Right ventricle myocardium superior (tissue), 1 donor: ENCODE data around the gene ACTL9. TPM values are rescaled to one million over a fixed set of nuclear protein-coding genes. Genes with fewer than 3 reads are reported as not detected.

Source experiments
- ATAC-seq: fragments of 200-7000 bp; cut with Tn5 transposase; one replicate; pipeline ENCODE4 v1.9.1; 2020; ENCODE audit warnings: mild to moderate bottlenecking; ENCODE audit not compliant: poor library complexity
- DNase-seq: peaks from one replicate; pipeline ENCODE4 v3.0.0-alpha.2; 2020
- intact Hi-C: fragments of 100-400 bp; cut with DNase I; formaldehyde crosslinking; loops from one replicate; pipeline ENCODE4 v1.11.2; 2022
- total RNA-seq: library from RNA; stranded (reverse); fragmentation: NEBNext Ultra II Directional; extraction: Animal tissue kit (Norgen Biotek cat#: 25700); gene quantifications from one replicate; pipeline ENCODE4 v1.2.1, GENCODE V29; 2021
- donor health status: DM: no; HTN: yes; CAD: no; lungs with severe emphysema.

Gene ACTL9
- total RNA-seq, 1 donor from 2014 or later: not detected

DNA sequence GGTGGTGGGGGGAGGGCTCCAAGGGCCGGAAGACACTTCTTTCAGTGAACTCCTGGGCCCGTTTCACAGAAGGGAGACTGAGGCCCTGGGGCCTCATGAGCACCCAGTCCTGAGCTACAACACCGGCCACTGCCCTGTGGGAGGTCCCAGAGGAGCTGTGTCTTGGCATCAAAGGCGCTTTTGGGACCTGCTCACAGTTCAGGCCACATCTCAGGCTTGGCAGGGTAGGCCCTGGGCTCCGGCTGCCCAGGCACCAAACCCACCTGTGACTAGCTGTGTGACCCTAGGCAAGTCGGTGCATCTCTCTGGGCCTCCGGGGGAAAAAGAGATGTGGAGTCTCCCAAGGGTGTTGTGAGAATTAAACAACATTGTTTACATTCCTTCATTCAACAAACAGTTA, 38.7 kb downstream of the ACTL9 start:
- ATAC-seq: no peak
- intact Hi-C loops: no loop called here
- DNase-seq: no peak

DNA sequence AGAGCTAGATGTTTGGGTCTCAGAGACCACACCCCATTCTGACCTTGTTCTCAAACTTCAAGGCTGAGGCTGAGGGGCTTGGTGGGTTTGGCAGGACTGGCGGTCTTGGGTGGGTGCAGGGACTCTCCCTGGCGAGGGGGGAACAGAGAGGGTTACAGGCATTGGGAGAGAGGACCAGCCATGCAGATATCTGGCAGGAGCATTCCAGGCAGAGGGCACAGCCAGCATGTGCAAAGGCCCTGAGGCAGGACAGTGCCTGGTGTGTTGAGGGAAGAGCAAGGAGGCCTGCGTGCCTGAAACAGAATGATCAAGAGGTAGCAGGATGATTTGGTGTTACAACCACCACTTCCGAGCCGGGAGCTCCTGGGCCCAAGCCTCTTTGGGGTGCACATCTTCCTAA, 40.7 kb downstream of the ACTL9 start:
- DNase-seq: no peak
- ATAC-seq: no peak
- intact Hi-C loops: no loop called here

DNA sequence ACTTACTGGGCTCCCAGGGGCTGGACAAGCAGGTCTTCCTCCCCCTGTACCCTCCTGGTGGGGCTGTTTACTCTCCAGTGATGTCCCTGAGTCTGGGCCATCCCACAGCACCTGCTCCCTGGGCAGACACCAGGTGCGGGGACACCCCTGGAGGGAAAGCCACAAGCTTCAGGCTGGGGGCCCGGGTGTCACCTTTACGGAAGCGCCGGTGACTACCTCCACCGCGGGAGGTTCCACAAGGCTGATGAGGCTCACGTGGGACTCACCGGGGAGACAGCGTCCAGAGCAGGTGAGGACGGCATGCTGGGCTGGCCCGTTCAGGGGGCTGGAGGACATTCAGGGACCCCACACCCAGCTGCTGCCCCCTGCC, 43.3 kb downstream of the ACTL9 start:
- ATAC-seq (no peak), DNase-seq (no peak)
- intact Hi-C loops: loop anchor here (2.0 kb wide), 1 partner anchor 423 kb away; no protein-coding TSS in a partner anchor

DNA sequence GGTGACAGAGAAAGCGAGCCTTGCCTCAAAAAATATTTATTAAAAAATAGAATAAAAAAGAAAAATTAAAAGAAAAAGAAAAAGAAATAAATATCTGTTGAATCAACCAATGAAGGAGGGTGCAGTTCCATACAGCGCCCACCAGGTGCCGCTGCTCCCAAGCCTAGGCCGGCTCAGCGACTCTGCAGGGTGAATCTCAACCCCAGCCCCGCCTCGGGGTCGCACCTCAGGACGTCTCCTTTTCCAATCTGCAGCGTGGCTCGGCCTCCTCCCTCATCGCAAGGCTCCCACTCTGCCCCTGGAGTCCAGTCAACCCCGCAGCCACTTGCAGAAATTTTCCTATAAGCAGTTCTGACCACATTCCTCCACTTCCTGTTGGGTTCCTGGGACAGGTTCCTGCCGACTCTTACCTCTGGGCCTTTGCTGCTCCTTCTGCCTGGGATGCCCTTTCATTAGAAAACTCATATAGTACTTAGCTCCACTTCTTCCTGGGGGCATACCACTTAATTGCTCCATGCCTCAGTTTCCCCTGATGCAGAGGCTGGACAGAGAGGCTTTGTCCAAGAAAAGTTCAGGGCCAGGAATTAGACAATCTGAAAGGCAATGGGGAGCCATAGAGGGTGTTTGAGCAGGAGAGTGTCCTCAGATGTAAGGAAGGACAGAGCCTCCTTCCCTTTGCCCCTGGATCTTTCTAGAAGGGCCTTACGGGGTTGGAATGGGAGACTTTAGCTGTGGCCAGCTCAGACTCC, 43.8 kb downstream of the ACTL9 start:
- DNase-seq: peak; percentile 69
- ATAC-seq: peak; percentile 75

DNA sequence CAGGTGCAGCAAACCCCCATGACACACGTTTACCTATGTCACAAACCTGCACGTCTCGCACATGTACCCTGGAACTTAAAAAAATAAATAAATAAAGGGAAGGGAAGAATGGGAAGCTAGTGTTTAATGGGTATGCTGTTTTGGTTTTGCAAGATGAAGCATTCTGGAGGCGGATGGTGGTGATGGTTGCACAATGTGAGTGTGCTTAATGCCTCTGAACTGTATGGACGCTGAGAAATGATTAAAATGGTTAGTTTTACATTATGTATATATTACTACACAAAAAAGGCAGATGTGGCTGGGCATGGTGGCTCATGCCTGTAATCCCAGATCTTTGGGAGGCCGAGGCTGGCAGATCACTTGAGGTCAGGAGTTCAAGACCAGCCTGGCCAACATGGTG, 50.4 kb downstream of the ACTL9 start:
- DNase-seq (no peak), ATAC-seq (no peak)
- intact Hi-C loops: no loop called here

More for the DNA sequence above, 43.8 kb downstream of the ACTL9 start:
- intact Hi-C loops: loop anchor here (2.0 kb wide), 1 partner anchor 424 kb away; no protein-coding TSS in a partner anchor

Other genes with a start within 250 kb of the ACTL9 start
- gene PRAM1, start 196.2 kb downstream of the ACTL9 start, total RNA-seq: 0.70 TPM
- 16.1 TPM for gene ZNF414, start 184.6 kb downstream of the ACTL9 start, total RNA-seq
- gene MYO1F, start 121.4 kb downstream of the ACTL9 start, total RNA-seq: 8.4 TPM
- gene ADAMTS10, start 88.1 kb downstream of the ACTL9 start, total RNA-seq: 9.1 TPM
- gene NFILZ, start 68.2 kb downstream of the ACTL9 start, total RNA-seq: not detected
- gene OR2Z1, start 22.8 kb upstream of the ACTL9 start, total RNA-seq: not detected
- gene ZNF558, start 133.5 kb upstream of the ACTL9 start, total RNA-seq: 8.5 TPM
- gene MBD3L1, start 133.6 kb upstream of the ACTL9 start, total RNA-seq: not detected